ENCODE results near the gene ENAH. TPM values are rescaled to one million over a fixed set of nuclear protein-coding genes. Genes with fewer than 3 reads are reported as not detected.

Gene ENAH
- total and polyA plus RNA-seq, 2 experiments from 2014 or later, result 46.4 to 124 TPM

DNA sequence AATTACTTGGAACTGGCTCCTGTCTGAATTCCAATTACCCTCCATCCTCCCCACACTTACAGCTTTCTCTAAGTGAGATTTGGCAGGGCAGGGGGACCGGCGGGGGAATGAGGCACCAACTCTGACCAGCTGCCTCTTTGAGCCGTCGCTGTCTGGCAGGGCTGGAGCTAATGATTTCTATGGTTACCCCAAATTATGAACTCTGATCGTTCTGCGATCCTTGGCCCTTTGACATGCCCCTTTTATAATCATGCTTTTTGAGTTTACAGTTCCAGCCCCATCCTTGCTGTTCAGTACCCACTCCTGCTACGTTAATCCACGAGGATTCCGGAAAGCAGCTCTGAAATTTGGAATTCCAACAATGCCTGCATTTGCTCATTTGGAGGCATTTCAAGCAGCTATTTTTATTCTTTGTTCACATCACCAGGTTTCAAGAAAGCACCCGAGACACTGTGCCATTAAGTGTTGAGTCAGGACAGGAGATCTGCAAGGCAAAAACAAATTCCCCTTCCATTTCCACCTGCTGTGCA, 170.4 kb downstream of the ENAH start:
- Histone ChIP-seq H3K9me3 (ENCODE audit: low read depth) (no peaks in the 10 kb centered on the region), H3K27ac (no peak overlapping the region), H3K27me3 (no peaks in the 10 kb centered on the region), H3K4me1 (ENCODE audit: low read depth) (no peaks in the 10 kb centered on the region), H3K4me3 (no peak overlapping the region), H3K36me3 (no peaks in the 10 kb centered on the region)
- peak in 1 of 2 donors; percentile 72 for DNase-seq (ENCODE audit: low read depth in 1 of 2, low spot score in 1 of 2)
- TF ChIP-seq, protein P1, sequence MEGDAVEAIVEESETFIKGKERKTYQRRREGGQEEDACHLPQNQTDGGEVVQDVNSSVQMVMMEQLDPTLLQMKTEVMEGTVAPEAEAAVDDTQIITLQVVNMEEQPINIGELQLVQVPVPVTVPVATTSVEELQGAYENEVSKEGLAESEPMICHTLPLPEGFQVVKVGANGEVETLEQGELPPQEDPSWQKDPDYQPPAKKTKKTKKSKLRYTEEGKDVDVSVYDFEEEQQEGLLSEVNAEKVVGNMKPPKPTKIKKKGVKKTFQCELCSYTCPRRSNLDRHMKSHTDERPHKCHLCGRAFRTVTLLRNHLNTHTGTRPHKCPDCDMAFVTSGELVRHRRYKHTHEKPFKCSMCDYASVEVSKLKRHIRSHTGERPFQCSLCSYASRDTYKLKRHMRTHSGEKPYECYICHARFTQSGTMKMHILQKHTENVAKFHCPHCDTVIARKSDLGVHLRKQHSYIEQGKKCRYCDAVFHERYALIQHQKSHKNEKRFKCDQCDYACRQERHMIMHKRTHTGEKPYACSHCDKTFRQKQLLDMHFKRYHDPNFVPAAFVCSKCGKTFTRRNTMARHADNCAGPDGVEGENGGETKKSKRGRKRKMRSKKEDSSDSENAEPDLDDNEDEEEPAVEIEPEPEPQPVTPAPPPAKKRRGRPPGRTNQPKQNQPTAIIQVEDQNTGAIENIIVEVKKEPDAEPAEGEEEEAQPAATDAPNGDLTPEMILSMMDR (IDR thresholded peaks at IDR 0.05; ENCODE audit: low read depth, low read length), result no peak

DNA sequence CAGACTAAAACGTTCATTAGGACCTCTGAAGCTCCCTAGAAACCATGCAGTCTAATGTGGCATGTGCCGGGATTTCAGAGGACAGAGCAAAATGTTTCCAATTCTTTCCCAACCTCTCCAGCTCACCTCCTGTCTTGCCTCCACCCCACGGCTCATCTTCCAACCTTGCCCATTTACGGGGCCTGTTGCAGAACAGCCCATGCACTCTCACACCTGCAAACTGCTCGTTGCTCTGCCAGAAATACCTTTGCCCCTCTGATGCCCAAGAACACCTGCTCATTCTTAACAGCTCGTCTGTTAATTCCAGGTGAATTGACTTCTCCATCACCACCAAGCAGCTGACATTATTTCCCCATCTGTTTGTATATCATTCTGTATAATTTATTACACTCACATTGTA, 171.2 kb downstream of the ENAH start:
- Histone ChIP-seq H3K9me3 (ENCODE audit: low read depth) (no peaks in the 10 kb centered on the region), H3K4me3 (no peak overlapping the region)
- DNase-seq (ENCODE audit: low read depth in 1 of 2, low spot score in 1 of 2), result no peak

DNA sequence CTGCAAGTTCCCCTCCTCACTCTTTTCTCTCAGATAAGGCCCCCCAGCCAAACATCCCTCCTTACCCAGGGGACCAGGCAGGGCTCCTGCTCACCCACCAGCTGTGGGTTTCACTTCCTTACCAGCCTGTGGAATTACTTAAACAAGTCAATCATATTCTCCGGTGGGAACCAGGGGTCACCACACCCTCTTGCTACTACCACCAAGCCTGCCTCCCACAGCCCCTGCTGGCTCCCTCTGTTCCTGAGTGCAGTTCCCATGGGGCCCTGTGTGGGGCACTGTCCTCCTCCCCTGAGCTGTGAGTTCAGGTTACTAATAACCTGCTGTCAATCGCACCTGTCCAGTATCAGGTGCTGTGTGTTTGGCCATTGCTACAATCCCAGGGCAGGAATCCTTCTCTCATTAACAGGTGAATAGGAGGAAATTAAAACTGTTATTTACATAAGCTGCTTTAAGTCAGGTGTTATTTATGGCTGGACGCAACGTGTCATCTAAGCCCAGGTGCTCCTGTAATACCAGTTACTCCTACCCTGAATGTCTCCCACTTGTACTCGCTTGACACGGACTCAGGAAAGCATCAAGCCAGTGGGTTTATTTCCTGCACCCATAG, 172.0 kb downstream of the ENAH start:
- no peaks in the 10 kb centered on the region for H3K9me3 ChIP-seq (ENCODE audit: low read depth)
- H3K36me3 ChIP-seq, result no peaks in the 10 kb centered on the region
- H3K4me3 ChIP-seq, result no peak overlapping the region
- no peaks in the 10 kb centered on the region for H3K27me3 ChIP-seq
- H3K4me1 ChIP-seq (ENCODE audit: low read depth), result no peaks in the 10 kb centered on the region
- no peak overlapping the region for H3K27ac ChIP-seq
- DNase-seq (ENCODE audit: low read depth in 1 of 2, low spot score in 1 of 2), result peak; percentile 43 to 57
- TF ChIP-seq, protein P1 (IDR thresholded peaks at IDR 0.05; ENCODE audit: low read depth, low read length), result peak; percentile 86

More for the DNA sequence above, 171.2 kb downstream of the ENAH start:
- TF ChIP-seq, protein P1 (IDR thresholded peaks at IDR 0.05; ENCODE audit: low read depth, low read length), result no peak
- Histone ChIP-seq H3K27me3 (no peaks in the 10 kb centered on the region), H3K27ac (no peak overlapping the region), H3K36me3 (no peaks in the 10 kb centered on the region), H3K4me1 (ENCODE audit: low read depth) (no peaks in the 10 kb centered on the region)

DNA sequence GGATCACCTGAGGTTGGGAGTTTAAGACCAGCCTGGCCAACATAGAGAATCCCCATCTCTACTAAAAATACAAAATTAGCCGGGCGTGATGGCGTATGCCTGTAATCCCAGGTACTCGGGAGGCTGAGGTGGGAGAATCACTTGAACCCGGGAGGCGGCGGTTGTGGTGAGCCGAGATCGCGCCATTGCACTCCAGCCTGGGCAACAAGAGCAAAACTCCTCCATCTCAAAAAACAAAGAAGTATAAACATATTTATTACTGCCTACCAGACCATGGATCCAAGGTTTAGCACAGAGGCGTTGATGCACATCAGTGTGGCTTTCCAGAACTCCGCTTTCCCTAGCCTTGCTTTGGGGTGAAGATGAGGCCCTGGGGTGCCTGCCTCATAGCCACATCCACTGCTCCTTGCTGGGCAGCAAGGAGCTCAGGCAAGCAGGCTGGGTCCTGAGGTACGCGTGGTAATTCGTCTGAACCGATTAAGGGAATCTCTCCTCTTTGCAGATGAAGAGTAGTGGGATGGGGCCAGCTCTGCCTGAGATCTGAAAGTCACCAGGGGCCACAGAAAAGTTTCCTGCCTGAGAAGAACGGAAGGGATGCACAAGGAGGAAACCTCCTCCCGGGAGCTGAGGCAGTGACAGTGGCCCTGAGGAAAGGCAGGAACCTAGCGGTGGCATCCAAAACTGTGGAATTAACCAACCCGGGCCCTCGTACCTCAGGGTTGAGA, 172.8 kb downstream of the ENAH start:
- Histone ChIP-seq H3K27me3 (no peaks in the 10 kb centered on the region), H3K4me1 (ENCODE audit: low read depth) (no peaks in the 10 kb centered on the region), H3K9me3 (ENCODE audit: low read depth) (no peaks in the 10 kb centered on the region), H3K4me3 (no peak overlapping the region), H3K27ac (no peak overlapping the region), H3K36me3 (no peaks in the 10 kb centered on the region)
- TF ChIP-seq, protein P1 (IDR thresholded peaks at IDR 0.05; ENCODE audit: low read depth, low read length), result no peak
- DNase-seq (ENCODE audit: low read depth in 1 of 2, low spot score in 1 of 2), result no peak

DNA sequence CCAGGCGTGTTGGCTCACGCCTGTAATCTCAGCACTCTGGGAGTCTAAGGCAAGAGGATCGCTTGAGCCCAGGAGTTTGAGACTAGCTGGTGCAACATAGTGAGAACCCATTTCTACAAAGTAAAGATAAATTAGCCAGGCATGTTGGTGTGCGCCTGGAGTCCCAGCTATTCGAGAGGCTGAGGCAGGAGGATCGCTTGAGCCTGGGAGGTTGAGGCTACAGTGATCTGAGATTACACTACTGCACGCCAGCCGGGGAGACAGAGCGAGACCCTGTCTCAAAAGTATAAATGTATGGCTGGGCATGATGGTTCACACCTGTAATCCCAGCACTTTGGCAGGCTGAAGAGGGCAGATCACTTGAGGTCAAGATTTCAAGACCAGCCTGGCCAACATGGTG, 173.6 kb downstream of the ENAH start:
- TF ChIP-seq, protein P1 (IDR thresholded peaks at IDR 0.05; ENCODE audit: low read depth, low read length), result no peak
- Histone ChIP-seq H3K9me3 (ENCODE audit: low read depth) (no peaks in the 10 kb centered on the region), H3K4me3 (no peak overlapping the region), H3K36me3 (no peaks in the 10 kb centered on the region), H3K27me3 (no peaks in the 10 kb centered on the region), H3K27ac (no peak overlapping the region), H3K4me1 (ENCODE audit: low read depth) (no peaks in the 10 kb centered on the region)
- no peak for DNase-seq (ENCODE audit: low read depth in 1 of 2, low spot score in 1 of 2)
